ENCODE measurements around the gene RBBP4.
"Not testable (repeated sequence)": the region's sequence is repeated elsewhere in the genome, so short reads cannot be mapped to it uniquely, and the experiment has no call there.

The RBBP4 gene

GRCh38 chr1:32705516-32705915 lies 54.5 kb downstream of the RBBP4 start:
- no peak for DNase-seq (ENCODE audit: low read depth)
- TF ChIP-seq CTCF (conservative IDR thresholded peaks at IDR 0.05; ENCODE audit: low read depth, low read length) = no peak
- no peak overlapping the region for H3K4me3 ChIP-seq (ENCODE audit: low read depth, low read length)

GRCh38 chr1:32706491-32706890 lies 55.5 kb downstream of the RBBP4 start:
- H3K4me3 ChIP-seq (ENCODE audit: low read depth, low read length) = no peak overlapping the region
- TF ChIP-seq CTCF (conservative IDR thresholded peaks at IDR 0.05; ENCODE audit: low read depth, low read length) = no peak
- no peak for DNase-seq (ENCODE audit: low read depth)

GRCh38 chr1:32709075-32709474 lies 58.1 kb downstream of the RBBP4 start:
- DNase-seq (ENCODE audit: low read depth) = no peak
- TF ChIP-seq CTCF (conservative IDR thresholded peaks at IDR 0.05; ENCODE audit: low read depth, low read length) = no peak
- no peak overlapping the region for H3K4me3 ChIP-seq (ENCODE audit: low read depth, low read length)

GRCh38 chr1:32709476-32709875 lies 58.5 kb downstream of the RBBP4 start:
- no peak overlapping the region for H3K4me3 ChIP-seq (ENCODE audit: low read depth, low read length)
- no peak for DNase-seq (ENCODE audit: low read depth)
- no peak for TF ChIP-seq CTCF (conservative IDR thresholded peaks at IDR 0.05; ENCODE audit: low read depth, low read length)

GRCh38 chr1:32711221-32711620 lies 60.2 kb downstream of the RBBP4 start:
- not testable (repeated sequence) for DNase-seq (ENCODE audit: low read depth); H3K4me3 ChIP-seq (ENCODE audit: low read depth, low read length)

GRCh38 chr1:32713081-32713480 lies 62.1 kb downstream of the RBBP4 start:
- DNase-seq (ENCODE audit: low read depth) = no peak
- no peak overlapping the region for H3K4me3 ChIP-seq (ENCODE audit: low read depth, low read length)
- TF ChIP-seq CTCF (conservative IDR thresholded peaks at IDR 0.05; ENCODE audit: low read depth, low read length) = no peak

GRCh38 chr1:32714277-32714676 lies 63.3 kb downstream of the RBBP4 start:
- DNase-seq (ENCODE audit: low read depth) = no peak
- TF ChIP-seq CTCF (conservative IDR thresholded peaks at IDR 0.05; ENCODE audit: low read depth, low read length) = no peak
- no peak overlapping the region for H3K4me3 ChIP-seq (ENCODE audit: low read depth, low read length)

- DNase-seq (ENCODE audit: low read depth) = no peak
- no peak overlapping the region for H3K4me3 ChIP-seq (ENCODE audit: low read depth, low read length)
- TF ChIP-seq CTCF (conservative IDR thresholded peaks at IDR 0.05; ENCODE audit: low read depth, low read length) = no peak
Observed at GRCh38 chr1:32715901-32716311, 64.9 kb downstream of the RBBP4 start.
